T-helper 2 cell (primary cell): Measurements from ENCODE around the gene NAT10.
A peak's percentile ranks its signal among the peaks of the same experiment; 100 is the strongest.

Experiments used
- DNase-seq, 5 experiments: peaks; one replicate each; pipeline versions ENCODE4 v3.0.0 to v3.0.0-alpha.2; 2012 to 2022

Gene NAT10

DNA sequence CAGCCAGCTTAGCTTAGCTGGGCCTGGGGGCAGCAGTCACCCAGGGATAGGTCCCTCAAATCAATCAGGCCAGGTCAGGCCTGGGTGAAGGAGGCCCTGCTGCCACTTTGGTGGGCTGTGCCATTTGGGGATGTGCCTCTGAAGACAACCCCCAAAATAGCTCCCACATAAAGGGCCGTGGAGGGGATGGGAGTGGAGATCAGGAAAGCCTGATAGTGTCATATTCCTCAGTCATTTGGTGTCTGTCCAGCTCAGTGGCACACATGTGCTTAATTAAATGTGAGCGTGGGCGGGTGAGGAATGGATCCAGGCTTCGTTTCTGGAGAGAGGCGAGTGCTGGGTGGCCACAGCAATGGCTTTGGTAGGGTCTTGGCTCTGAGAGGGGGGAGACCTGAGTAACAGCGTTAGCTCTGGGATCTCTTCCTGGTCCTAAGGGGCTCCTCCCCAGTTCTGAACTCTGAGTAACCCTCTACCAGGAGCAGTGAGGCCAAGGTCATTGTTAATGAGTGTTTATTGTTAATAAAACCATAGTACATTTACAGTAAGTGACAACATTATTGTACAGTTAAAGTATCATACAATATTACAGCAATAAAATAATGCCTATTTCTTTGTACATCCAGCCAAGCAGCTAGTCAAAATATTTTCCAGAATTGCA lies 45.2 kb downstream of the NAT10 start:
- no peak for DNase-seq

DNA sequence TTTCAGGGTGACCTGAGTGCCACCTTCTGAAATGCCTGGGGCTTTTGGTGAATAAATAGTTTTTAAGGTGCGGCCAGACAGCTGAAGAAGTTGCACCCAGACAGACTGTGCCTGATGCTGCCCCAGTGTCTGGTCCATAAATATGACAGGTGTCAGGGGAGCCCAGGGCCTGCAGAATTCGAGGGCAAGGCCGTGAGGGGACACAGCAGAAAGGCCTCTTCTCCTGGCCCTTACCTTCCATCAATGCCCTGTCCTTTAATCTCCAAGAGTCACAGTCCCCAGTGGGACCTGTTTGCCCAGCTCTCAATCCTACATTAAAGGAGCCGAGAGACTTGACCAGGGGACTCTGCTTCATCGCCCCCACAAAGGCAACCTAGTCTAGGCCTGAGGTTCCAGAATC lies 45.7 kb downstream of the NAT10 start:
- no peak for DNase-seq

- no peak for DNase-seq
Observed at GRCh38 chr11:34151916-34152845, 46.8 kb downstream of the NAT10 start.

GRCh38 chr11:34154059-34154875 lies 48.8 kb downstream of the NAT10 start:
- no peak for DNase-seq

GRCh38 chr11:34155057-34155756 lies 49.8 kb downstream of the NAT10 start:
- no peak for DNase-seq

- DNase-seq, result no peak
Observed at GRCh38 chr11:34155757-34156062, 50.3 kb downstream of the NAT10 start.

DNA sequence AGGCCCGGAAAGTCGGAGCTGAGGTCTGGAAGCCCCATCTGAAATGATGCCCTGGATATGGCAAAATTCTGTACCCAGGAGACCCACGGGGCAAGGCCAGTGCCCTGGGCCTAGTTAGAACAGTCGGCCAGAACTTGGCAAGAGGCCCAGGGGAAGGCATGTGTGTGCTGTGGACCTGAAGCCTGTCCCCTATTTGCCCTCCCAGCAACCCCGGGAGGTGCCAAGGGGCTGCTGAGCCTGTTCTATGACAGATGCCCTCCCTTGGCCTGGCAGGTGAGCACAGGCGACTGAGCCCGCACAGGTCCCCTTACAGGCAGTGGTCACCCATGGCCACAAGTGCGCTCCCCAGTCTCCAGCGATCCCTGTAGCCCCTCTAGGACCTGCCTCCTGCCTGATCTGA lies 51.7 kb downstream of the NAT10 start:
- no peak for DNase-seq

DNA sequence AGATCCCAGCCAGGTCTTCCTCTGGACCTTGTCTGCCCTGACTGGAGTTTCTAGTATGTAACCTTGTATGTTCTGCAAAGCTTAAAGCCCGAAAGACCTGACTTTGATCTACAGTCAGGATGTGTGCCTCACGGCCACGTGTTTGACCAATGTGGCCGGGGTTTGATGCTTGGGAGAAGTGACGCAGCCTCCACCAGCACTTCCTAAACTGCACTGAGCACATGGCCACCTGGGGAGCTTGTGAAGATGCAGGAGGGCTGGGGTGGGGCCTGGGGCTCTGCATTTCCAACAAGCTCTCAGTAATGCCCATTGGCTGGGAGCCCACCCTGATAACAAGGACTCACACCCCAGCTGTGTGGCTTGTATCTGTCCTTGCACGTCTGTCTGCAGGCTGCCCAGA lies 53.2 kb downstream of the NAT10 start:
- peak in 1 of 5 experiments; percentile 15 for DNase-seq

DNA sequence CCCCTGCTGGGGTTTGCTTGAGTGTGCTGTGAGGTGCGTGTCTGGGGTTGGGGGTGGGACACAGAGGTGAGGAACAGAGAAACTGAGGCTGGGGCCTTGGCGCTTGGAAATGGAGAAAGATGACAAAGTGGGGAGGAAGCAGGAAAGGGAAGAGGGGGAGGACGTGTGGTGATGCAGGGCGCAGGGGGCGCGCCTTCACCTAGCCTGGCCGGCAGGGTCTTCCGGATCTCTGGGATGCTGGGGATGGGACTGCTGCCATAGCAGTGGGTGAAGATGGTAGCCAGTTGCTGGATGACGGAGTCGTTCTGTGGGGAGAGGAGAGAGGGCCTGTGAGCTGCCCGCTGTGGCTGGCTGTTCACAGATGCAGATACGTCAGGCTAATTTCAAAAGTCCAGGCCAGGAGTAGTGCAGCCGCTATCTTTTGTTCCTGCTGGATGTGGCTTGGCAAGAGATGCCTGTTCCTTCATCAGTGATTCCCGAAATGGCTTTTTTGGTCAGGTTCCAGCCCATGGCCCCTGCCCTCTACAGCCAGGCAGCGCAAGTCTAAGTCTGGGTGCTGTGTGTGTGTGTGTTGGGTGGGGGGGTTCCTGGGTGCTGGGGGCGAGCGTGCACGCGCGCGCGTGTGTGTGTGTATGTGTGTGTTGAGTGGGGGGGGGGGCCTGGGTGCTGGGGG lies 54.8 kb downstream of the NAT10 start:
- no peak for DNase-seq

GRCh38 chr11:34160791-34161190 lies 55.4 kb downstream of the NAT10 start:
- no peak for DNase-seq

DNA sequence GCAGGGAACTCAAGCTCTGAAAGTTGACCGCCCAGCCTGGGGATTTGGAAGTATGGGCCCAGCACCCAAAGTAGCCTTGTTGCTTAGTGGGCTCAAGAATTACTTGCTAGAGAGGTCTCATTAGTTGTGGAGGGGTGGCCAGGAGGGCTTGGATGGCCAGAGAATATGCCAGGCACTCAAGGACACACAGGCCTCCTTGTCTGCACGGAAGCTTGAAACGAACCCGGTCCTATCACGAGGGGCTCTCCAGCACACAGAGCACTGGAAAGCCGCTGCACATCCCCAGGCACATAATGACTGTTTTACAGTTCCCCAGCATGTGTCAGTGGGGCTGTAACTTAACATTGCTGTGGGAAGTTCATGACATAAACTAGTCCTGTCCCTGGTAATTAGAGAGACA lies 55.9 kb downstream of the NAT10 start:
- DNase-seq, result no peak

- peak in 3 of 5 experiments; percentile 12 to 44 (median 42) for DNase-seq
Observed at GRCh38 chr11:34161812-34162492, 56.5 kb downstream of the NAT10 start.

- no peak for DNase-seq
Observed at GRCh38 chr11:34162493-34162820, 57.0 kb downstream of the NAT10 start.

DNA sequence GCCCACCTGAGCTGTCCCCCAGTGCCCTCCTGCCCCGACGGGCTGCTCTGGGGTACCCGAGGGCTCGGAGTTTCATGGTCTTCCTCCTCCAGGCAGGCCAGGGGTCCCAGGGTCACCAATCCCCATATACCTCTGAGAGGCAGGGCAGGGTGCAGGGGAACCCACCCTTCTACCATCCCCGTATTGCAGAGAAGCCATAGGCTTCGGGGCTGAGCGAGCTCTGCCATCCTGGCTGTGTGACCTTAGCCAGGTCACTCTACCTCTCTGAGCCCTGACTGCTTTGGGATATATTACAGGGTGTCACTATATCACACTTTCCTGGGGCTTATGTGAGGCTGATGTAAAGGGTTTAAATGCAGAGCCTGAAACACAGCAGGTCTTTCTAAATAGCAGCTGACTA lies 57.4 kb downstream of the NAT10 start:
- no peak for DNase-seq

GRCh38 chr11:34165121-34165520 lies 59.7 kb downstream of the NAT10 start:
- DNase-seq, result no peak

DNA sequence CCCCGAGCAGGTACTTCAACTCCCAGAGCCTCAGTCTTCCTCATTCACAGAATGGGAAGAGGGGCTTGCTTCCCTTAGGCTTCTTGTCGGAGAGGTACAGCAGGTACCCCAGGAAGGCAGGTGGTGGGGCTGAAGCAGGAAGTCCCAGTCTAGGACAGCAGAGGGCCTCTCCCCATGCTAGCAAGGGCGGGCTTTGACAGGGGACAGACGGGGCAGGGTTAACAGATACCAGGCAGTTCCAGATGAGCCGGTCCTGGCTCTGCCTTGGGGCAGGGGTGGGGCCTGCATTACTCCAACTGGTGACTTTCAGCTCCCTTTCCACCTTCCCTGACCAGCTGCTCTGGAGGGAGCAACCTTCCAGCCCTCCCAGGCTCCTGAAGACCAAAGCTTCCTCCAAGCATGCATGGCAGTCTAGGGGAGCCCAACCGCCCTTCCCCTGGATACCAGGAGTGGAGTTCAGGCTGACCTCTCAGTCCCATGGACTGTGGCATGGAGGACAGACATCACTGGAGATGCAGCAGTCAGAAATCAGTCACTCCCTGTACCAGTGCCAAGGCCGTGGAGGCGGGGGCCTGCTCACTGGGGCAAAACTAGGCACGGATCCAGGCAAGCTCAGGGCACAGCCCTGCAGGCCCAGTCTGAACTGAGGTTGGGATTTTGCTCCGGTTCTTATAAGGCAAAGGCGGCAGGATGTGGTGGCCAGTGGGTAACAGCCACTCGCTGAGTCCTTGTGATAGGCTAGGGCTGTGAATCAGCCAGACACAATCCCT lies 60.5 kb downstream of the NAT10 start:
- DNase-seq, result no peak

DNA sequence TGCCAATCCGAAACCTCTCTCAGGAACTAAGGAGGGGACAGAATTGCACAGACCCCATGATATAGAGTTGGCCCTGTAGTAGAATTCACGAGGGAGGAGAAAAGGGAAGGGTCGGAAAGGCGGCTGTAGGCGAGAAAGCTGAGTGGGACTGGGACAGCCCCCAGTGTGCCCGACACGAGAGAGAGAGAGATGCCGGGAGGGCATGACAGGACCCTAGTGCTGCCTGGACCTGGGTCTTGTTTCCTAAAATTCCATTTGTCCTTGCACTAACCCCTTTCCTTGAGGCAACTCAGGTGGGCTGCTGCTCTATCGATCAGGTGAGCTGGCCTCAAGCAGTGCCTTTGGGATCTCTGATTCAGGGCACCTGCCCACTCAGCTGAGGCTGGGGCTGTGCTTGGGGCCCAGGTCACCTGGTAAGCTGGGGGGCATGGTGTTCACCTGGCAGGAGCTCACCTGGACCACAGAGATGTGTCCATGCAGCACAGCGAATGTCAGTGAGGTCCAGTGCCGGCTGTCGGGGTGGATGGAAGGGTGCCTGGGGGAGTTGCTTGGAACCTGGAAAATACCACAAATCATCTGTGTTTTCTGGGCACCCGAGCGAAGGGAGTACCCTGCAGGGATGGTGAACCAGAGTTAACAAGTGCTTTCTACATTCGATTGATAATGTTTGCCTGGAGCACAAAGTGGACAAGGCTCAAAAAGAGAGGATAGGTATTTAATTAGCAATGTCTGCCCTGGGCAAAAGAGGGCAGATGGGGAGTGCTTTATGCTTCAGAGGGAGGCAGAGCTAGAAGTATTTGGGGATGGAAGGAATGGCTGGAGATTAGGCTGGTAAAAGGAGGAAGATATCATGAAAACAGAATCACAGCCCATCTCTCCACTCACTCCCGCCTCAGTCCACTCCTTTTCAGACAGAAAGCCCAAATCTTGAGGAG lies 61.6 kb downstream of the NAT10 start:
- DNase-seq, result no peak

GRCh38 chr11:34167961-34168360 lies 62.5 kb downstream of the NAT10 start:
- DNase-seq, result no peak

- DNase-seq, result no peak
Observed at GRCh38 chr11:34168642-34169420, 63.4 kb downstream of the NAT10 start.
